HG02610 (cell line): ENCODE data around the gene SLC25A40.

Source experiments
- ATAC-seq: cut with Tn5 transposase; IDR thresholded peaks from one replicate; pipeline ENCODE4 v1.9.1; 2021; ENCODE audit warnings: mild to moderate bottlenecking, moderate library complexity; ENCODE audit not compliant: unreplicated experiment

Gene SLC25A40

DNA sequence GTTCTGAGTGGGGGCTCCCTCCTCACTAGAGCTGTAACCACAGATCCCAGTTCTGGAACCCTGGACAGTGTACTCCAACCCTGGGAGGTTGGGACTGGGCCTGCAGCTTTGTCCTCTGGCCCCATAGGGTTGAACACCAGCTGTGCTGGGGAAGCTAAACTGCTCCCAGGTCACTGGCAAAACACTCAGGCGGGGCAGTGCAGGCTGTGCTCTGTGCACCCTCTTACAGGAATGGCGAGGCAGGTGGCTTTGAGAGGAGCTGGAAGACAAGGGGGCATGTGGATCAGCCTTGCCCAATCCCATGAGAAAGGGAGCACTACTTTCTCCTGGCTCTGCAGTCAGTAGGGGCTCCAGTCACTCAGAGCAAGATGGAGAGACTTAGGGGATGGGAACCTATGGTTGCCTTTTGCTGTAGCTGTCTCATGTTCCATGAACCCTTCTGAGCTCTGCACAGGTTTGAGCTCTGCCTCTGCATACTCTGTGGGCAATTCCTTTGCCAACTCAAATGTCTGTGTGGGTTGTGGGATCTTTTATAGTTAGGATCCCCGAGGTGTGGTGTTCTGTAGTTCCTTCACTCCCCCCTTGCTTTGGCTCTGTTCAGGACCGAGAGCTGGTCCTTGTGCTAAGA is 90.7 kb downstream of the SLC25A40 start:
- ATAC-seq = no peak

DNA sequence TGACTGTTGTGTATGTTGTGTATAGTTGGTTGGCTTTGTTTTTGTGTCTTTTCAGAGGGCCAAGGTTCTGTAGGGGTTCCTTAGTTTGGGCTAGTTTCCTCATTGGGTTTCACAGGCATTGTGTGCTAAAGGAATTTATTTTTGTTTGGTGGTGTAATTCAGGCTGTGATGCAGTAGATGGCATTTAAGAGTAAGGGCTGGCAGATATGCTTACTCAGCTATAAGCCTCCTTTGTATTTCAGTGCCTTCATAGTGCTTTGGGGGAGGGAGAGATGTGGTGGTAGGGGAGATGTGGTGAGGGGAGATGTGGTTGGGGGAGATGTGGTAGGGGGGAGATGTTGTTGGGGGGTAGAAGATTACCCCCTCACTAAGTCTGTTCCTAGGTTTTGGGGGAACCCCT is 91.7 kb downstream of the SLC25A40 start:
- ATAC-seq = no peak
